SH-SY5Y (cell line): ENCODE data around the gene SSH3.

ENCODE experiments used
- GATA2 ChIP-seq: IDR thresholded peaks from 2 replicates; pipeline ENCODE4 v1.6.1; 2011; ENCODE audit warnings: mild to moderate bottlenecking, low read depth, low read length
- GATA3 ChIP-seq: IDR thresholded peaks from 2 replicates; pipeline ENCODE4 v1.6.1; 2011; ENCODE audit warnings: low read depth, mild to moderate bottlenecking, low read length, moderate library complexity

SSH3 gene

DNA sequence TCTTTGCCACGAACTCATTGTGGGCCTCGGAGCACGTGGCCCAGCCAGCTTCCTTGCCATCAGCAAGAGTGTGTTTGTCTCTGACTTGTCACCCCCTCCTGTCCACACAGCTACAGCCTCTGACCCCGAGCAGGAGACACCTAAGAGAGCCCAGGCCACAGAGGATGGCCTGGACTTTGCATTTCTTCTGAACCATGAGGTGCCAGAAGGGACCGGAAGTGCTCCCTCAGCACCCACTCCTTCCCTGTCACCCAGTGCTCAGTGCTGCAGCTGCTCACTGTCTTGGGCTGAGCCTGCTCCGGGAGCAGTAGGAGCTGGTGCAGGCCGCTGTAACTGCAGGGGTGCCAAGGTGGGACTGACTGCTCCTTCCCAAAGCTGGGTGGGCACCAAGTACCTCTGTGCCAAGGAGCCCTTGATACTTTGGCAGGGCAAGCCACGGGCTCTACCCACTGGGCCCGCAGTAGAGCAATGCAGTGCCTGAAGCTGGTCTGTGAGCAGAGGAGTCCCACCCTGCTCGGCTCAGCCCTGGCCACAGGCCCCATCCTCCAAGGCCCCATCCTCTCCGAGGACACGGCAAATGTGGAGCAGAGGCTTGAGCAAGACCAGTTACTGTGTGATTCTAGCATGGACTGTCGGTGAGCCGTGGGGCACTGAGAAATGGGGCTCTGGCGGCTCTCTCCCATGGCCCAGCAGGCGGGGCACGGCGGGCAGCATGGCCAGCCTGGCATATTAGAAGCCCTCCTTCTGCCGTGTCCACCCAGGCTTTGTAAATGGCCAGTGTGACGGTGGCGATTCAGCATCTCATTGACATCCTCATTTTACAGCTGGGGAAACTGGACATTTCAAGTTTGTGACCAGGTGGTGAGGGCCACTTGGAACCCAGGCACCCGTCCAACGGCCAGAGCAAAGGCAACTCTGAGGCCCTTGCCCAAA, 30.7 kb upstream of the SSH3 start:
- TF ChIP-seq GATA3 (no peak), GATA2 (no peak)

GRCh38 chr11:67273260-67273990, 29.9 kb upstream of the SSH3 start:
- TF ChIP-seq GATA2 (no peak), GATA3 (no peak)

- TF ChIP-seq GATA3 = no peak
- TF ChIP-seq GATA2 = no peak
These were observed 28.3 kb upstream of the SSH3 start for GRCh38 chr11:67274768-67275605.

- no peak for TF ChIP-seq GATA3
- TF ChIP-seq GATA2 = no peak
These were observed 27.5 kb upstream of the SSH3 start for GRCh38 chr11:67275606-67276409.

- TF ChIP-seq GATA2 (no peak), GATA3 (no peak)
These were observed 26.5 kb upstream of the SSH3 start for GRCh38 chr11:67276781-67277230.

DNA sequence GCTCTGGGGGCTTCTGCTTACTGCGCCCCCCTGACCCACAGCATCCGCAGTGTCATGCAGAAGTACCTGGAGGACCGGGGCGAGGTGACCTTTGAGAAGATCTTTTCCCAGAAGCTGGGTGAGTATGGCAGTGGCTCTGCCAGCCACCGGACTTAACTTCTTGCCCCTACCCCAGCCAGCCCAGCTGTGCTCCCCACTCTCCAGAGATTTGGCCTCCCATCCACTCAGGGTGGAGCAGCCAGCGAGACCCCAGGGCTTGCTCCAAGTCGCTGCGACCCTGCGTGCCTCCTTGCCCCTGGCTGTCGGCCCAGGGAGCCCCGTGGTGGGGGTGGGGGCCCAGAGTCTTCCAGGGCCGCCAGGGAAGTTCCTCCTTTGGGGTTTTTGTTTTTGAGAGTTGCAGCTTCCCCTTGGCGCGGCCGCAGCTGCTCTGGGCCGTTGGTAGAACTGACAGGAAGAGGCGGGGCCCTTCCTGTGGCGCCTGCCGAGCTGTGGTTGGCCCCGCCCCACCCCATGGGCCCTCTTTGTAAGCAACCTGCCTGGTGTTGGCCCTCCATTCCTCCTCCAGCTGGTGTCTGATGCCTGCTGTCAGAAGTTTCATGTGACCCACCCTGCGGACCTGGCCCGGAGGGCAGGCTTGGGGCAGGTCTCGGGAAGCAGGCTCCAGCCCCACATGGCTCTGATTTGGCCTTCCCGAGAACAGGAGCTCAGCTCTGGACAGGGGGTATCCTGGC, 25.9 kb upstream of the SSH3 start:
- no peak for TF ChIP-seq GATA3
- TF ChIP-seq GATA2 = no peak

DNA sequence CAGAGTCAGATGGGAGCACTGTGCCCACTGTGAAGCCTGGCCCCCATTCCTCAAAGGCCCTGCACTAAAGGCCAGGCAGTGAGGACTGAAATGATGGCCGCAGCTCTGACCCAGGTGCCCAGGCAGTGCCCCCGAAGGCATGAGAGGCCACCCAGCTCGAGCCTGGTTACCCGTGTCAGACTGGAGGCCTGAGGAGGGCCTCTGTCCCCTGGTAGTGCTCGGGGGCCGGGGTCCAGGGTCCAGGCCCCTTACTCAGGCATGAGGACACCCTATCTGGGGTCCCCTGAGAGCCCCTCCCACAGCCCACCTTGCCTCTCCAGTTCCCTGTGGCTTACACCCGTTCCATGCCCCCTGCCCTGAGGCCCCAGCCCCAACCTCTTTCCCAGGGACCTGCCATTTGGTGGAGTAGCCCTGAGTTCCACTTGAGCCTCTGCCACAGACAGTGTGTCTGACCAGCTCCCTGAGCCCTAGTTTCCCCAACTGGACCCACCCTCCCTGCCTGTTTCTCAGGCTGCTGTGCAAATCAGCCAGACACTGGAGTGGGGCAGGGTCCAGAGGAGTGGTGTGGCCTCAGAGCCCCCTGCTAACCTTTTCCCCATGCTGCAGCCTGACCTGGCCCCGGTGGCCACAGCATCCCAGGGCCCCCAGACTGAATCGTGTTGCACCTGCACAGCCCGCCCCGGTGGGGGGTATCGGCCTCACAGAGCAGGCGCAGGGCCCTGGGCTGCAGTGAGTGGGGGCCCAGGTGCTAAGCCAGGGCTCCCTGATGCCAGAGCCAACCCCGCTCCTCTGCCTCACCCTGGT, 25.0 kb upstream of the SSH3 start:
- TF ChIP-seq GATA3 (no peak), GATA2 (no peak)

DNA sequence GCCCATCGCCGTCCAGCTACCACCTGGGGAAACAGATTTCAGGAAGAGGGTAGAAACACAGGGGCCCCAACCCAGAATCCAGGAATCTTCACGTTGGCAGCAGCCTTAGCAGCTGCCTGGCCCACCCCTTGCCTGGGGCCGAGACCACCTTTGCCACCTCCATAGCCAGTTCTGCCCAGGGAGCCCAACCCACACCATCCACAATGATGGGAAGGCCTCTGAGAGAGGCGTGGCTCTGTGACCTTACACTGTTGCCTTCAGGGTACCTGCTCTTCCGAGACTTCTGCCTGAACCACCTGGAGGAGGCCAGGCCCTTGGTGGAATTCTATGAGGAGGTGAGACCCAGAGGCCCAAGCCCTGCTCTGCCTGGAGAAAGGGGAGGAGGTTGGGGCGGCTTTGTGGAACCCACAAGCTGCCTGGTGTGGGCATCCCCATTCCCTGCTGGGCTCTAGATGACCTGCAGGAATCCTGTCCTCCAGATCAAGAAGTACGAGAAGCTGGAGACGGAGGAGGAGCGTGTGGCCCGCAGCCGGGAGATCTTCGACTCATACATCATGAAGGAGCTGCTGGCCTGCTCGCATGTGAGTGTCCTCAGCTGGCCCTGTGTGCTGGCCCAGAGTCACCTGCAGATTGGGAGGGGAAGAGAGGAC, 24.3 kb upstream of the SSH3 start:
- TF ChIP-seq GATA3 (no peak), GATA2 (no peak)

- no peak for TF ChIP-seq GATA3
- no peak for TF ChIP-seq GATA2
These were observed 23.6 kb upstream of the SSH3 start for GRCh38 chr11:67279589-67280340.

GRCh38 chr11:67280341-67280787, 23.0 kb upstream of the SSH3 start:
- TF ChIP-seq GATA2 (no peak), GATA3 (no peak)
